ENCODE data around the gene STK40.

Gene STK40

GRCh38 chr1:36398370-36398977, 12.8 kb upstream of the STK40 start:
- no peak for DNase-seq (ENCODE audit: low read depth in 1 of 2, low spot score in 1 of 2)

DNA sequence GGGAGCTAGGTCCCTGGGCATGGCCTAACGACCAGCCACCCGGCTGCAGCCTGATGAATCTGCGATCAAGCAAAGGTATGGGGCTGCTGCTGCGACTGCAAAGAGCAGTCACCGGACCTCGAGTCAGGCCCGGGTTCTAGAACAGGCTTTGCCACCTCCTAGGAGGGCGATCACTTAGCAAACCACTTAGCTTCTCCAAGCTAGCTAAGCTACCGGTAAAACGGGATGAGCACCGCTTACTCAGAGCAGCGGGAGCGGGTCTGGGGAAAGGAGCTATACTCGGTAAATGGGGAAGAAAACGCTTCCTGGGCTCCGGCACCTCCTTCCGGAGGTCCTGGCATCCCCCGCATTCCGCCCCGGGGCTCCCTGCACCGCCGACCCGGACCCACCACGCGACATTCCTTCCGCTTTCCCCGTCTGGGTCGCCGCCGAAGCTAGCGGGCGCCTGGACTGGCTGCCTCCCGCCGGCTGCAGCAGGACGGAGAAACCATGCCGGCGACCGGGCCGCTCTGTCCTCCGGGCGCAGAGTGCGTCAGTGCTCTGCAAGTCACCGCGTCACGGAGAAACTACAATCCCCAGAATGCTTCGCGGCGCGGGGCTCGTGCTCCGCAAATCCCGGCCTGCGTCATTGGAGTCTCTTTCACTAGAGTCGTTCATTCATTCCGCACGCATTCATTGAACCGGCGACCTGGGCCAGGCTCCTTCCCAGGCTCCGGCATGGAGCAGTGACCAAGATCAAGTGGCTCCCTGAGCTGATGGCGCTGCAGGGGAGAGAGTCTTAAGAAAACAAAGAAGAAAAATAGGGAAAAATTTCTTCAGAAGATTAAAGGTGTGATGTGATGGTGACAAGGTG, 11.9 kb upstream of the STK40 start, which contains the start of gene LSM10:
TSS of gene LSM10 (minus strand) at position 531 of the 853 bp plus-strand sequence. CDS start 3,779 bp downstream, outside the sequence.
- peak; percentile 68 to 84 for DNase-seq (ENCODE audit: low read depth in 1 of 2, low spot score in 1 of 2)

- DNase-seq (ENCODE audit: low read depth in 1 of 2, low spot score in 1 of 2): no peak
Observed at GRCh38 chr1:36397083-36397377, 11.3 kb upstream of the STK40 start.

DNA sequence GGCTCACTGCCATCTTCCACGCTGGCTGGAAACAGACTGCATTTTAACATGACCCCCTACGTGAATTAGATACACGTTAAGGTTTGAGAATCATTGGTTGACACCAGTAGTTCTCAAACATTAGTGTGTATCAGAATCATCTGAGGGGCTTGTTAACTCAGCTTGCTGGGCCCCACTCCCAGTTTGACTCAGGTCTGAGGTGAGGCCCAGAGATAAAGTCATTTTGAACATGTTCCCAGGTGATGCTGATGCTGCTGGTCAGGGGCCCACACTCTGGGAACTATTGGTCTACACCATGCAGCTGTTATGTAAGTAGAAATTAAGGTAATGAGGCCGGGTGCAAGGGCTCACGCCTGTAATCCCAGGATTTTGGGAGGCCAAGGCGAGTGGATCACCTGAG, 10.6 kb upstream of the STK40 start:
- DNase-seq (ENCODE audit: low read depth in 1 of 2, low spot score in 1 of 2): no peak

DNA sequence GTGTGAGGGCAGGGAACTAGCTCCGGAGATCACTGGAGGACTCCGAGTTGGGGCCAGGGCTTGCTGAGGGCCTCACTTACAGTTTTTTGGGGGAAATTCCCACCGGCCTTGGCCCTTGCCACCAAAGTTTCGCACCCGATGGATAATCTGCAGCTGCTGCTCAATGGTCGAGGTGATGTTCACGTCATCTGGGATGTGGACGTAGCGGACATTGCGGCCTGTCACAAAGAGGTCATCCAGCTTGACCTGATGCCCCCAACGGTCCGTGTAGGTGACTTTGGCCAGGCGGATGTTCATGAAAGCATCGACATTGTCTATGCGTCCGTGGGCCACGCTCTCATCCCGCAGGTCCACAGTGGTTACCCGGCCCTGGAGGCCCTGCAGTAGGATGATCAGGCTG, 8.0 kb upstream of the STK40 start:
- DNase-seq (ENCODE audit: low read depth in 1 of 2, low spot score in 1 of 2): no peak

GRCh38 chr1:36392836-36393235, 7.1 kb upstream of the STK40 start:
- no peak for DNase-seq (ENCODE audit: low read depth in 1 of 2, low spot score in 1 of 2)

GRCh38 chr1:36391271-36391670, 5.5 kb upstream of the STK40 start:
- DNase-seq (ENCODE audit: low read depth in 1 of 2, low spot score in 1 of 2): no peak

DNA sequence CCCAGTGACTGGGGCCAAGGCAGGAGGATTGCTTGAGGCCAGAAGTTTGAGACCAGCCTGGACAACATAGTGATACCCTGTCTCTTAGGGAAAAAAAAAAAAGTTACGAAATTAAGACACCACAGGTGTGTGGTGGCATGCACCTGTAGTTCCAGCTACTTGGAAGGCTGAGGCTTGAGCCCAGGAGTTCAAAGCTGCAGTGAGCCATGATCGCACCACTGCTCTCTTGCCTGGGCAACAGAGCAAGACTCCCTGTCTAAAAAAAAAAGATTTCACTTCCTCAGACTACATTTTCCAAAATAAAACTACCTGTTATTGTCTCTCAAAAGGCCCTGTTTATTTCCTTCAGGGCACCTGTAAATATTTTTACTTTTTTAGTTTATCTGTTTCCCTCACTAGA, 4.7 kb upstream of the STK40 start:
- no peak for DNase-seq (ENCODE audit: low read depth in 1 of 2, low spot score in 1 of 2)

DNA sequence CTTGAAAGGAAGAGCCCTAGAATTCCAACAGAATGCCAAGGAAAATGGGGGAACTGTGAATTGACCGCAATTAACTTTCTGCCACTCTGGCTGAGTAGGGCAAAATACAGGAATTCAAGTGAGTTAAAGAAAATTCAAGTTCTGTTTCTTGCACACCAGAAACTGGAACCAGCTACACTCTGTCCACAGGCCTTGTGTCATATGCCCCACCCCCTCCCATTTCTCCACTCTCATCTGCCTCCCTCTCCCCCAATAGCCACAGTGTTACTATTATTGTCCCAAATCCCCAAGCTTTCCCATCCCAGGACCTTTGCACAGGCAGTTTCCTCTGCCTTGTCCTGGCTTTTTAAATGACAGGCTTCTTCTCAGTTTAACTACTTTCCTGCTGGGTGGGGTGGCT, 4.3 kb upstream of the STK40 start:
- DNase-seq (ENCODE audit: low read depth in 1 of 2, low spot score in 1 of 2): no peak

GRCh38 chr1:36389261-36389660, 3.5 kb upstream of the STK40 start:
- no peak for DNase-seq (ENCODE audit: low read depth in 1 of 2, low spot score in 1 of 2)

GRCh38 chr1:36387141-36387949, 1.6 kb upstream of the STK40 start:
- no peak for DNase-seq (ENCODE audit: low read depth in 1 of 2, low spot score in 1 of 2)

- DNase-seq (ENCODE audit: low read depth in 1 of 2, low spot score in 1 of 2): peak; percentile 70 to 71
Observed at GRCh38 chr1:36386265-36387140, 779 bp upstream of the STK40 start.

GRCh38 chr1:36384542-36385409, 948 bp downstream of the STK40 start:
- DNase-seq (ENCODE audit: low read depth in 1 of 2, low spot score in 1 of 2): no peak

- no peak for DNase-seq (ENCODE audit: low read depth in 1 of 2, low spot score in 1 of 2)
Observed at GRCh38 chr1:36383240-36383639, 2.5 kb downstream of the STK40 start.

DNA sequence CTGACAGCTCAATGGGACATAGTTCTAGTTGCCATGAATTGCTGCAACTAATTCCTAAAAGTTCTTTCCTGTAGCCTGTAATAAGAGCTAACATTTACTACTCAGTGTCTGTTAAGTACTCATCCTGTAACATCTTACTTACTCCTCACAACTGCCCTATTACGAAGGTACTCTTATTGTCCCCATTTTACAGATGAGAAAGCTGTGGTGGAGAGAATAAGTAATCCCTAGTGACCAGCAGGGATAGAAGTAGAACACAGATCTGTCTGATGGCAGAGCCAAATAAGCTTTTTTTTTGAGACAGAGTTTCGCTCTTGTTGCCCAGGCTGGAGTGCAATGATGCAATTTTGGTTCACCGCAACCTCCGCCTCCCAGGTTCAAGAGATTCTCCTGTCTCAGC, 3.1 kb downstream of the STK40 start:
- DNase-seq (ENCODE audit: low read depth in 1 of 2, low spot score in 1 of 2): no peak

DNA sequence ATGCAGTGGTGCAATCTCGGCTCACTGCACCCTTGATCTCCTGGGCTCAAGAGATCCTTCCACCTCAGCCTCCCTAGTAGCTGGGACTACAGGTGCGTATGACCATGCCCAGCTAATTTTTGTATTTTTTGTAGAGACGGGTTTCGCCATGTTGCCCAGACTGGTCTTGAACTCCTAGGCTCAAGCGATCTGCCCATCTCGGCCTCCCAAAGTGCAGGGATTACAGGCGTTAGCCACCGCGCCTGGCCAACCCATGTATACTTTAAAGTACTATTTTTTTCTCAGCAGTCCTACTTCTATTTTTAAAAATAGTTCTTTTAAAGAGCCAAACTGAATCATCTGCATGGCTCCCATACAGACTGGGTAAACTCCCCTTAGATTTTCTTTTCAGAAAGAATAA, 3.5 kb downstream of the STK40 start:
- no peak for DNase-seq (ENCODE audit: low read depth in 1 of 2, low spot score in 1 of 2)

DNA sequence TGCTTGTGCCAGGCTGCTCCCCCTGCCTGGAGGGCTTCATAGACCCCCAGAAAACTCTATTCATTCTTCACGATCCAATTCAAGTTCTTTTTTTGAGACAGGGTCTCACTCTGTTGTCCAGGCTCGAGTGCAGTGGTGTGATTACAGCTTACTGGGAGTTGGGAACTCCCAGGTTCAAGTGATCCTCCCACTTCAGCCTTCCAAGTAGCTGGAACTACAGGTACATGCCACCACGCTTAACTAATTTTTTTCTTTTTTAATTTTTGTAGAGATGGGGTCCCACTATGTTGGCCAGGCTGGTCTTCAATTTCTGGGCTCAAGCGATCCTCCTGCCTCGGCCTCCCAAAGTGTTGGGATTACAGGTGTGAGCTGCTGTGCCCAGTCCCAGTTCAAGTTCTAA, 4.3 kb downstream of the STK40 start:
- no peak for DNase-seq (ENCODE audit: low read depth in 1 of 2, low spot score in 1 of 2)

GRCh38 chr1:36380782-36381181, 4.9 kb downstream of the STK40 start:
- DNase-seq (ENCODE audit: low read depth in 1 of 2, low spot score in 1 of 2): no peak

- no peak for DNase-seq (ENCODE audit: low read depth in 1 of 2, low spot score in 1 of 2)
Observed at GRCh38 chr1:36380143-36380619, 5.5 kb downstream of the STK40 start.
